Liver (tissue), 9 donors: ENCODE measurements around the gene CCT7. TPM values are rescaled to one million over a fixed set of nuclear protein-coding genes. Genes with fewer than 3 reads are reported as not detected.

Experiments used
- DNase-seq: peaks from one replicate; pipeline ENCODE4 v3.0.0-alpha.2; 2017; ENCODE audit warnings: low spot score
- H3K27ac ChIP-seq, 2 donors: one replicate each; pipeline ENCODE4 v1.7.0; 2013; ENCODE audit warnings: inconsistent platforms in 2 of 2, low read length in 2 of 2, control low read depth in 1 of 2, low read depth in 1 of 2, mild to moderate bottlenecking in 1 of 2
- H3K27me3 ChIP-seq, 4 donors: one replicate each; pipeline versions ENCODE4 v1.6.1 to v1.7.0; 2013; ENCODE audit warnings: low read length in 3 of 4, inconsistent platforms in 1 of 4, mild to moderate bottlenecking in 1 of 4, moderate library complexity in 1 of 4; ENCODE audit not compliant: control insufficient read depth in 4 of 4, insufficient read depth in 4 of 4
- H3K36me3 ChIP-seq, 4 donors: one replicate each; pipeline versions ENCODE4 v1.6.1 to v1.7.0; 2013; ENCODE audit warnings: low read length in 3 of 4, mild to moderate bottlenecking in 3 of 4, low read depth in 1 of 4, moderate library complexity in 1 of 4; ENCODE audit not compliant: control insufficient read depth in 4 of 4, insufficient read depth in 3 of 4
- H3K4me1 ChIP-seq, 4 donors: one replicate each; pipeline versions ENCODE4 v1.6.1 to v1.7.0; 2013; ENCODE audit warnings: low read length in 3 of 4, mild to moderate bottlenecking in 3 of 4, moderate library complexity in 1 of 4; ENCODE audit not compliant: control insufficient read depth in 4 of 4, insufficient read depth in 4 of 4
- H3K4me3 ChIP-seq, 3 donors: one replicate each; pipeline versions ENCODE4 v1.6.1 to v1.7.0; 2013; ENCODE audit warnings: low read length in 3 of 3, control low read depth in 1 of 3, low read depth in 1 of 3, mild to moderate bottlenecking in 1 of 3
- H3K9ac ChIP-seq, 2 donors: one replicate each; pipeline ENCODE4 v1.7.0; 2013; ENCODE audit warnings: low read length in 2 of 2, mild to moderate bottlenecking in 2 of 2, moderate library complexity in 2 of 2, control low read depth in 1 of 2, low read depth in 1 of 2
- H3K9me3 ChIP-seq, 4 donors: one replicate each; pipeline versions ENCODE4 v1.6.1 to v1.7.0; 2013; ENCODE audit warnings: low read length in 3 of 4; ENCODE audit not compliant: control insufficient read depth in 4 of 4
- CTCF ChIP-seq: fragments of 150-350 bp; IDR thresholded peaks from 2 replicates; pipeline ENCODE4 v1.5.1; 2017; ENCODE audit warnings: improper control_type of control experiment, low read depth, low read length; ENCODE audit not compliant: missing input control
- EGR1 ChIP-seq, 2 donors: IDR thresholded peaks; 2 replicates each; pipeline ENCODE4 v1.6.1; 2016 to 2018; ENCODE audit warnings: antibody characterized with exemption in 2 of 2, low read depth in 2 of 2
- FOXA1 ChIP-seq: IDR thresholded peaks from 2 replicates; pipeline ENCODE4 v1.6.1; 2016; ENCODE audit warnings: antibody characterized with exemption
- HNF4A ChIP-seq, 2 donors: conservative IDR thresholded peaks; 2 replicates each; pipeline ENCODE4 v1.6.1; 2016; ENCODE audit warnings: antibody characterized with exemption in 2 of 2, mild to moderate bottlenecking in 2 of 2
- HNF4G ChIP-seq: IDR thresholded peaks from 2 replicates; pipeline ENCODE4 v1.6.1; 2016; ENCODE audit warnings: antibody characterized with exemption
- JUND ChIP-seq, 2 donors: IDR thresholded peaks; 2 replicates each; pipeline ENCODE4 v1.6.1; 2016; ENCODE audit warnings: antibody characterized with exemption in 2 of 2
- NR2F2 ChIP-seq: IDR thresholded peaks from 2 replicates; pipeline ENCODE4 v1.6.1; 2016; ENCODE audit warnings: antibody characterized with exemption
- RAD21 ChIP-seq, 2 donors: IDR thresholded peaks; 2 replicates each; pipeline ENCODE4 v1.6.1; 2016; ENCODE audit warnings: antibody characterized with exemption in 2 of 2, mild to moderate bottlenecking in 2 of 2
- TAF1 ChIP-seq: conservative IDR thresholded peaks from 2 replicates; pipeline ENCODE4 v1.6.1; 2016; ENCODE audit warnings: antibody characterized with exemption, mild to moderate bottlenecking
- WGBS: extraction: QIAGEN DNeasy Blood & Tissue Kit; methylation state at CpG from one replicate; pipeline ENCODE4 v1.1.7; 2013; 5-methylcytosine and 5-hydroxymethylcytosine counted together
- polyA plus RNA-seq, 2 donors: library from polyadenylated mRNA; stranded (reverse) in 1 of 2; unstranded in 1 of 2; fragments of 200-250 nt in 1 of 2; fragments of >200 nt in 1 of 2; fragmentation: Nextera tagmentation in 1 of 2; extraction: Ambion mirVana in 1 of 2; gene quantifications; one replicate each; pipeline versions ENCODE4 v1.2.1 to v1.2.3, GENCODE V29; 2013 to 2015
- total RNA-seq, 2 donors: library from RNA; depleted of rRNA; stranded (reverse); fragments of >200 nt; gene quantifications; one replicate each; pipeline ENCODE4 v1.2.3, GENCODE V29; 2014
- donor health status: healthy.
- donor health status: healthy.
- donor health status: healthy.
- donor health status: healthy.
- donor health status: healthy.

CCT7 gene
- total and polyA plus RNA-seq, 4 donors, result 83.7 to 115 (median 101) TPM

- TF ChIP-seq CTCF (no peak), NR2F2 (no peak), FOXA1 (no peak), EGR1 (IDR thresholded peaks at IDR 0.05; ENCODE audit: low read depth in 2 of 2) (no peak)
Measured at GRCh38 chr2:73268830-73269685, 35.0 kb downstream of the CCT7 start (continued).

GRCh38 chr2:73269686-73270465 lies 35.8 kb downstream of the CCT7 start:
- DNase-seq, result no peak
- Histone ChIP-seq H3K9me3 (no peaks in the 10 kb centered on the region), H3K27me3 (peaks cover 0 to 7% (median 0%) of the 10 kb centered on the region in 4 donors), H3K4me3 (peak overlapping the region in 1 of 3 donors; percentile 39), H3K4me1 (peaks cover 3 to 12% (median 7%) of the 10 kb centered on the region in 4 donors), H3K27ac (no peak overlapping the region), H3K36me3 (no peaks in the 10 kb centered on the region), H3K9ac (no peak overlapping the region)
- 21% methylated on average over 22 of the region's 22 CpGs for WGBS
- TF ChIP-seq CTCF, result no peak

- H3K36me3 ChIP-seq, result no peaks in the 10 kb centered on the region
- TF ChIP-seq HNF4A (conservative IDR thresholded peaks at IDR 0.05) (no peak), JUND (IDR thresholded peaks at IDR 0.05) (no peak), RAD21 (IDR thresholded peaks at IDR 0.05) (no peak), FOXA1 (no peak), TAF1 (no peak), HNF4G (no peak), CTCF (no peak)
Measured at GRCh38 chr2:73272270-73272669, 38.2 kb downstream of the CCT7 start.

More at GRCh38 chr2:73272270-73272669, 38.2 kb downstream of the CCT7 start:
- no peak for DNase-seq
- no peak overlapping the region for H3K9ac ChIP-seq
- no peak overlapping the region for H3K27ac ChIP-seq
- no peak overlapping the region for H3K4me3 ChIP-seq
- peaks cover 0 to 7% (median 0%) of the 10 kb centered on the region in 4 donors for H3K27me3 ChIP-seq
- H3K9me3 ChIP-seq, result no peaks in the 10 kb centered on the region
- H3K4me1 ChIP-seq, result peaks cover 3 to 12% (median 7%) of the 10 kb centered on the region in 4 donors
- whole genome bisulfite sequencing, result 98% methylated on average over 1 of the region's 1 CpG
